Fibroblast of pulmonary artery (primary cell): ENCODE data around the gene BAIAP2L1.

Experiments
- DNase-seq: peaks from one replicate; pipeline ENCODE4 v3.0.0-alpha.2; 2010; ENCODE audit warnings: low read depth
- H3K4me3 ChIP-seq: replicated peaks from 2 replicates; pipeline ENCODE4 v1.5.1; 2011; ENCODE audit warnings: low read depth, mild to moderate bottlenecking, control low read depth, low read length, moderate library complexity
- TF ChIP-seq, protein P1 (sequence below): IDR thresholded peaks from 2 replicates; pipeline ENCODE4 v1.5.1; 2011; ENCODE audit warnings: mild to moderate bottlenecking, control low read depth, low read length, inconsistent platforms; ENCODE audit errors: missing control alignments

The BAIAP2L1 gene

DNA sequence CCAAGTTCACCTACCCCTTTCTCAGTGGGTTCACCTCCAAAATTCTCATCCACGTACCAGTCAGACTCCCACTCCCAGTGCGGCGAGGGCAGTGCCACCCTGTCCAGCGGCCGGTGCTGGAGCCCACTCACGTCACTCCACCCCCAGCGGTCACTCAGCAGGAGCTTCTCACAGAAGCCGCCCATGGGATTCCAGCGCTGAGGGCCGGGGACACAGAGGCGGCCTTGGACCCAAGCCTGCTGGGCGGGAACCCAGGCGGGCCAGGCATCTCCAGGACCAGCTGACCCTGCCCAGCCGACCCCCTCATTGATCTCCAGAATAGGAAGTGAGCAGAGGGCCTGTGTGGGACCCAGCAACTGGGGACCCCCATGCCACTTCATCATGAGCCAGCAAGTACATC lies 156.0 kb downstream of the BAIAP2L1 start:
- no peak overlapping the region for H3K4me3 ChIP-seq
- TF ChIP-seq, protein P1, sequence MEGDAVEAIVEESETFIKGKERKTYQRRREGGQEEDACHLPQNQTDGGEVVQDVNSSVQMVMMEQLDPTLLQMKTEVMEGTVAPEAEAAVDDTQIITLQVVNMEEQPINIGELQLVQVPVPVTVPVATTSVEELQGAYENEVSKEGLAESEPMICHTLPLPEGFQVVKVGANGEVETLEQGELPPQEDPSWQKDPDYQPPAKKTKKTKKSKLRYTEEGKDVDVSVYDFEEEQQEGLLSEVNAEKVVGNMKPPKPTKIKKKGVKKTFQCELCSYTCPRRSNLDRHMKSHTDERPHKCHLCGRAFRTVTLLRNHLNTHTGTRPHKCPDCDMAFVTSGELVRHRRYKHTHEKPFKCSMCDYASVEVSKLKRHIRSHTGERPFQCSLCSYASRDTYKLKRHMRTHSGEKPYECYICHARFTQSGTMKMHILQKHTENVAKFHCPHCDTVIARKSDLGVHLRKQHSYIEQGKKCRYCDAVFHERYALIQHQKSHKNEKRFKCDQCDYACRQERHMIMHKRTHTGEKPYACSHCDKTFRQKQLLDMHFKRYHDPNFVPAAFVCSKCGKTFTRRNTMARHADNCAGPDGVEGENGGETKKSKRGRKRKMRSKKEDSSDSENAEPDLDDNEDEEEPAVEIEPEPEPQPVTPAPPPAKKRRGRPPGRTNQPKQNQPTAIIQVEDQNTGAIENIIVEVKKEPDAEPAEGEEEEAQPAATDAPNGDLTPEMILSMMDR: no peak
- no peak for DNase-seq

DNA sequence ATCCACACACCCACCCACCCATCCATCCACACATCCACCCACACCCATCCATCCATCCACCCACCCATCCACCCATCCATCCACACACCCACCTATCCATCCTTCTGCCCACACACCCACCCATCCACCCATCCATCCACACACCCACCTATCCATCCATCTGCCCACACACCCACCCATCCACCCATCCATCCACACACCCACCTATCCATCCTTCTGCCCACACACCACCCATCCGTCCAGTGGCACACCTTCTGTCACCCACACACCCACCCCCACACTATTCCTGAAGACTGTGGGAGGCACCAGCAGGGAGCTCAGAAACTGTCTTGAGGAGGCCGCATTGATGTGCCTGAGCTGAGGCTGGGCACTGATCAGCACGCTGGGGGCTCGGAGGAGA lies 158.0 kb downstream of the BAIAP2L1 start:
- no peak for DNase-seq
- H3K4me3 ChIP-seq: no peak overlapping the region
- TF ChIP-seq, protein P1: no peak

DNA sequence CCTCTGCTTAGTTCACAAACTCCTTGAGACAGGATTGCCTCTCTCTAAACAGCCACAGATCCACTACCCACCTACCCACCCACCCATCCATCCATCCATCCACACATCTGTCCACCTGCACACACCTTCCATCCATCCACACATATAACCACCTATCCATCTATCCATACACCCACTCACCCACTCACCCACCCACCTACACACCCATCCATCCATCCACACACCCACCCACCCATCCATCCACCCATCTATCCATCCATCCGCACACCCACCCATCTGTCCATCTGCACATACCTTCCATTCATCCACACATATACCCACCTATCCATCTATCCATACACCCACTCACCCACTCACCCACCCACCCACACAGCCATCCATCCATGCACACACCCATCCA lies 158.5 kb downstream of the BAIAP2L1 start:
- no peak for DNase-seq
- TF ChIP-seq, protein P1: no peak
- no peak overlapping the region for H3K4me3 ChIP-seq

DNA sequence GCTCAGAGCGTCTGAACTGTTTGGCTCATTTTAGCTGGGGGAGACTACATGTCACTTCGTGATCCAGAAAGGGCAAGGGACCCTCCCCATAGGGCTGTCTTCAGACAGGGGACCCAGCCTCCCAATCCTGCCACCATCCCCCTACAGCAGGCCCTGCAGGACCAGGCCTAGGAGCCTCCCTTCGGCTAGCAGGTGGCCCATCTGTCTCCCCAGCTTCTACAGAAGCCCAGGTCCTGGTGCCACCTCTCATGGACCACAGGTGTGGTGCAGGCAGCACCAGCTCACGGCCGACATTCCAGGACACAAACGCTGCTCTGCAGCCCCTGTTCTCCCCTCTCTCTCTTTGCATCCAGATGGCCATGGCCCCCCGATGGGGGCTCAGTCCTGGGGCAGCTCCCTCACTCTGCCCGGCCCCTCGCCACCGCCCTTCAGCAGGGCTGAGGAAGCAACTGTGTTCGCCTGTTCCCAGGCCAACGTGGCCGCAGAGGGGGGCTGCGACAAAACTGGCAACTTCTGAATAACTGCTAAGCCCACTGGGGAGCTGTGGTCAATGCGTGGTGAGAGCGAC lies 159.1 kb downstream of the BAIAP2L1 start:
- TF ChIP-seq, protein P1: no peak
- no peak for DNase-seq

More for the DNA sequence above, 159.1 kb downstream of the BAIAP2L1 start:
- no peak overlapping the region for H3K4me3 ChIP-seq
